Heart right ventricle (tissue), 16 donors: Measurements from ENCODE around the gene PTPRD. TPM values are rescaled to one million over a fixed set of nuclear protein-coding genes. Genes with fewer than 3 reads are reported as not detected.

Experiments used
- ATAC-seq, 8 donors: fragments of 200-7000 bp; cut with Tn5 transposase; one replicate each; pipeline ENCODE4 v1.9.1; 2020; ENCODE audit warnings: mild to moderate bottlenecking in 8 of 8, moderate library complexity in 8 of 8, moderate number of reproducible peaks in 1 of 8
- DNase-seq, 2 donors: peaks; one replicate each; pipeline ENCODE4 v3.0.0-alpha.2; 2020
- H3K27ac ChIP-seq, 10 donors: fragments of 200-600 bp; sonication (generic) in 2 of 10; one replicate each; pipeline versions ENCODE4 v1.5.0 to v1.8.0; 2020 to 2022; ENCODE audit warnings: mild to moderate bottlenecking in 3 of 10
- H3K27me3 ChIP-seq, 7 donors: fragments of 200-600 bp; one replicate each; pipeline ENCODE4 v1.8.0; 2021 to 2022; ENCODE audit warnings: mild to moderate bottlenecking in 2 of 7
- H3K36me3 ChIP-seq, 9 donors: fragments of 200-600 bp; sonication (generic) in 1 of 9; one replicate each; pipeline versions ENCODE4 v1.5.0 to v1.8.0; 2020 to 2022; ENCODE audit warnings: mild to moderate bottlenecking in 2 of 9
- H3K4me1 ChIP-seq, 9 donors: fragments of 200-600 bp; sonication (generic) in 1 of 9; one replicate each; pipeline versions ENCODE4 v1.5.0 to v1.8.0; 2020 to 2022; ENCODE audit warnings: mild to moderate bottlenecking in 4 of 9
- H3K4me3 ChIP-seq, 10 donors: fragments of 200-600 bp; sonication (generic) in 2 of 10; one replicate each; pipeline versions ENCODE4 v1.5.0 to v1.8.0; 2020 to 2022; ENCODE audit warnings: mild to moderate bottlenecking in 7 of 10, moderate library complexity in 2 of 10
- H3K9me3 ChIP-seq, 11 donors: fragments of 200-600 bp in 10 of 11; sonication (generic) in 2 of 11; one replicate each; pipeline versions ENCODE4 v1.5.0 to v1.8.0; 2013 to 2022; ENCODE audit warnings: mild to moderate bottlenecking in 2 of 11, control low read depth in 1 of 11, moderate library complexity in 1 of 11
- WGBS, 2 donors: extraction: QIAGEN DNeasy Blood & Tissue Kit; methylation state at CpG; one replicate each; pipeline ENCODE4 v1.1.7; 2013; ENCODE audit warnings: inconsistent platforms in 1 of 2; 5-methylcytosine and 5-hydroxymethylcytosine counted together
- intact Hi-C, 10 donors: fragments of 100-400 bp; cut with DNase I; formaldehyde crosslinking; loops; one replicate each; pipeline versions ENCODE4 v1.11.1 to v1.14.2; 2022
- polyA plus RNA-seq, 2 donors: library from polyadenylated mRNA; stranded (reverse); fragments of 200-250 nt; gene quantifications; one replicate each; pipeline ENCODE4 v1.2.3, GENCODE V29; 2013
- total RNA-seq, 10 donors: library from RNA; stranded (reverse); fragmentation: NEBNext Ultra II Directional in 3 of 10; extraction: Animal tissue kit (Norgen Biotek cat#: 25700) in 3 of 10; gene quantifications; one replicate each; pipeline versions ENCODE4 v1.2.1 to v1.2.4, GENCODE V29; 2021 to 2023
- TF ChIP-seq, protein P1 (sequence below), 9 donors: fragments of 200-600 bp; sonication (generic) in 2 of 9; IDR thresholded peaks; one replicate each; pipeline versions ENCODE4 v1.5.0 to v1.8.0; 2021 to 2022; ENCODE audit warnings: antibody characterized with exemption in 9 of 9, mild to moderate bottlenecking in 5 of 9, moderate library complexity in 1 of 9
- donor health status: Arrhythmogenic right ventricular cardiomyopathy.
- donor health status: ischemic (EF 13 %, LVEDD 7.1; RV severe dilation, severe dysfunction).
- donor health status: healthy with polysubstance abuse.
- donor health status: DM: no; HTN: yes; CAD: no.
- donor health status: DM: no; HTN: no; CAD: no.
- donor health status: ischemic (EF 25% LVEDD 6.9; RV normal size, moderate dysfunction).
- donor health status: ischemic (EF 25% LVEDD 5.7; RV mildly dilated, moderate dysfunction).
- donor health status: healthy.
- donor health status: DM: yes; HTN: yes; CAD: no.
- donor health status: Ischemic cardiomyopathy.
- donor health status: ischemic (EF 35%, LVEDD 5.7; RV mildly dilated, moderate dysfunction).
- donor health status: nonischemic (EF 11% LVEDD 7.7; RV severe dilation, severe dysfunction).
- donor health status: DM: yes; HTN: yes; CAD: no.
- donor health status: PGD.
- donor health status: ischemic (EF 29% LVEDD 5.4; RV normal size, mild dysfunction).
- donor health status: nonischemic (EF 23%, LVEDD 6.1; RV moderate dilation, normal function).

PTPRD gene
- total and polyA plus RNA-seq, 12 donors, result 1.4 to 25.2 (median 13.0) TPM

DNA sequence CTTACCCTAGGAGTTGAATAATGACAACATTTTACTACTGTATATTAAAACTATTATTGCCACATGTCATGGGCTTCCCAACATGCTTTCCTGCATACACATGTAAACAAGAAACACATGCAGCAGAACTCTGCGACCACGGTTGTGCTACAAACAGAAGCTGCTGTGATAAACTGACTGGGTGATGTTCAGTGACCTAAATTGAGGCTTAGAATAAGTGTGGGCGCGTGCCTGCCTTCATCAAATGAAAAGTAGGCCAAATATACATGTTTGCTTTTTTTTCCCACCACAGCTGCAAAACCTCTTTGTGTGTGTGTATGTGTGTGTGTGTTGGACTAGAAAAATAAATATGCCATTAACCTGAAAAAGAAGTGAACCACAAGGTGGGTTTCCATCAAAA lies 1202.1 kb downstream of the PTPRD start:
- H3K9me3 ChIP-seq, result no peaks in the 10 kb centered on the region
- no peak for ATAC-seq

DNA sequence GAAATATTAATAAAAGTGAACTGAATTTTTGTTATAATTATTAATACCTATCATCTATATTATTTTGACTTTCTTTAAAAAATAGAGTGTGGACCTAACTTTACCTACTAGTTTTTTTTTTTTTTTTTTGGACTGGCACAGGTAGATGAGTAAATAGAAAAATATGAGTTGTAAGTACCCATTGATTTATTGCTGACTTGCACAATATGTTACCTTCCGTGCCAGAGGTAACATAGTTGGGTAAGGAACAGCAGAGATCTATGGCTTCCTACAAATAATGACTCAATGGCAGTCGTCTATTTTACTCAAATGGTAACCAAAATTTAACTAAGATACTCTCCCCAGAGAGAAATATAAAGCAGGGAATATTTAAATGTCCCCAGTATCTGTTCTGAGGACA lies 1212.8 kb downstream of the PTPRD start:
- Histone ChIP-seq H3K27me3 (no peaks in the 10 kb centered on the region), H3K36me3 (no peaks in the 10 kb centered on the region), H3K27ac (no peak overlapping the region), H3K9me3 (no peaks in the 10 kb centered on the region), H3K4me1 (no peaks in the 10 kb centered on the region), H3K4me3 (no peak overlapping the region)
- TF ChIP-seq, protein P1, sequence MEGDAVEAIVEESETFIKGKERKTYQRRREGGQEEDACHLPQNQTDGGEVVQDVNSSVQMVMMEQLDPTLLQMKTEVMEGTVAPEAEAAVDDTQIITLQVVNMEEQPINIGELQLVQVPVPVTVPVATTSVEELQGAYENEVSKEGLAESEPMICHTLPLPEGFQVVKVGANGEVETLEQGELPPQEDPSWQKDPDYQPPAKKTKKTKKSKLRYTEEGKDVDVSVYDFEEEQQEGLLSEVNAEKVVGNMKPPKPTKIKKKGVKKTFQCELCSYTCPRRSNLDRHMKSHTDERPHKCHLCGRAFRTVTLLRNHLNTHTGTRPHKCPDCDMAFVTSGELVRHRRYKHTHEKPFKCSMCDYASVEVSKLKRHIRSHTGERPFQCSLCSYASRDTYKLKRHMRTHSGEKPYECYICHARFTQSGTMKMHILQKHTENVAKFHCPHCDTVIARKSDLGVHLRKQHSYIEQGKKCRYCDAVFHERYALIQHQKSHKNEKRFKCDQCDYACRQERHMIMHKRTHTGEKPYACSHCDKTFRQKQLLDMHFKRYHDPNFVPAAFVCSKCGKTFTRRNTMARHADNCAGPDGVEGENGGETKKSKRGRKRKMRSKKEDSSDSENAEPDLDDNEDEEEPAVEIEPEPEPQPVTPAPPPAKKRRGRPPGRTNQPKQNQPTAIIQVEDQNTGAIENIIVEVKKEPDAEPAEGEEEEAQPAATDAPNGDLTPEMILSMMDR (IDR thresholded peaks at IDR 0.05), result no peak
- intact Hi-C loops, result no loop called here
- 75 to 81% methylated on average over 2 of the region's 2 CpGs for WGBS, 2 donors
- ATAC-seq (no peak), DNase-seq (no peak)

More for the DNA sequence above, 1202.1 kb downstream of the PTPRD start:
- Histone ChIP-seq H3K36me3 (no peaks in the 10 kb centered on the region), H3K27me3 (no peaks in the 10 kb centered on the region), H3K27ac (no peak overlapping the region), H3K4me1 (no peaks in the 10 kb centered on the region), H3K4me3 (no peak overlapping the region)
- intact Hi-C loops, result no loop called here
- WGBS, 2 donors, result 76 to 83% methylated on average over 4 of the region's 4 CpGs
- TF ChIP-seq, protein P1 (IDR thresholded peaks at IDR 0.05), result no peak
- DNase-seq, result no peak

DNA sequence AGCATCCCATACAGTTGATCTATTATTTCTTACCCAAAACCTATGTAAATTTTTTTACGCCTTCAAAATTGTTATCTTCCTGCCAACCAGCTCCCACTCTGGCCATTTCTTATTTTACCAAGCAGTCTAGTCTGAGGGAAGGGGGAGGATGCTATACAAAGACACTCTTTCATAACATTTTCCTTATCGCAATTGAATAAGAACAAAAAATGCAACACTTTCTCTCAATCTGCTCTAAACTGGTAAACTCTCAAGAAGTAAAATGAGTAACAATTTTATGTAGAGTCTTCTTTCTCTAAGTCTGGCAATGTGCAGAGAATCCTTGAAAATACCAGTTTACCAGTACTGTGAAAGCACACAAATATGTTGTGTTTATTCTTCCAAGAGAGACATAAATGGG lies 1216.3 kb downstream of the PTPRD start:
- H3K4me1 ChIP-seq, result no peaks in the 10 kb centered on the region
- H3K27me3 ChIP-seq, result no peaks in the 10 kb centered on the region
- intact Hi-C loops, result no loop called here
- ATAC-seq (no peak), DNase-seq (no peak)
- no peak overlapping the region for H3K4me3 ChIP-seq
- peaks cover 0 to 2% (median 0%) of the 10 kb centered on the region in 11 donors for H3K9me3 ChIP-seq
- TF ChIP-seq, protein P1 (IDR thresholded peaks at IDR 0.05), result no peak
- WGBS, 2 donors, result 53 to 65% methylated on average over 2 of the region's 2 CpGs
- H3K36me3 ChIP-seq, result no peaks in the 10 kb centered on the region
- H3K27ac ChIP-seq, result no peak overlapping the region

DNA sequence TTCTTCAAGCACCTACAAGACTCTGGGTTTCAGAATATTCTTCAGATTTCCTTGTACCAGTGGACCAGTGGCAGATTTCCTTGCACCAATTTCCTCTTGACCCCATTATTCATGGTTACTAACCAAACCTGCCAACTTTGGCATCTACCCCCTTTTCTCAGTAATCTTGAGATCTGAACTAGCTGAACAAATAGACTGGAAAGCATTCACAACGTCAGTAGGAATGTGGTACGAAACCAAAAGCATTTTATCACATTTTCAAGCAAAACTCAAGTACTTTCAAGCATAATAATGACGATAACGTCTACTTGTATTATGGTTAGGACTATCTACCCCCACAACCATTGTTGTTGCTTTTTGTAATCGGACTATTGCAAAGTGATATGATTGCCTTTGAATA lies 1217.3 kb downstream of the PTPRD start:
- H3K4me1 ChIP-seq, result no peaks in the 10 kb centered on the region
- no peaks in the 10 kb centered on the region for H3K36me3 ChIP-seq
- H3K27ac ChIP-seq, result no peak overlapping the region
- intact Hi-C loops, result no loop called here
- TF ChIP-seq, protein P1 (IDR thresholded peaks at IDR 0.05), result no peak
- no peaks in the 10 kb centered on the region for H3K27me3 ChIP-seq
- no peak for DNase-seq
- H3K4me3 ChIP-seq, result no peak overlapping the region
- WGBS, 2 donors, result 75 to 79% methylated on average over 5 of the region's 5 CpGs
- peaks cover 0 to 3% (median 0%) of the 10 kb centered on the region in 11 donors for H3K9me3 ChIP-seq
- ATAC-seq, result no peak
